Stimulated activated CD8-positive, alpha-beta memory T cell treated with anti-CD3 and anti-CD28 coated beads, Interleukin-7, amount 100 ng/mL, for 4 hours (primary cell): ENCODE data around the gene DCHS1.

Source experiments
- DNase-seq, 2 donors: peaks; one replicate each; pipeline ENCODE4 v3.0.0-alpha.2; 2020; ENCODE audit warnings: low read depth in 2 of 2

The DCHS1 gene

GRCh38 chr11:6587360-6587953 lies 68.2 kb downstream of the DCHS1 start:
- no peak for DNase-seq

GRCh38 chr11:6586434-6587359 lies 68.9 kb downstream of the DCHS1 start:
- no peak for DNase-seq

DNA sequence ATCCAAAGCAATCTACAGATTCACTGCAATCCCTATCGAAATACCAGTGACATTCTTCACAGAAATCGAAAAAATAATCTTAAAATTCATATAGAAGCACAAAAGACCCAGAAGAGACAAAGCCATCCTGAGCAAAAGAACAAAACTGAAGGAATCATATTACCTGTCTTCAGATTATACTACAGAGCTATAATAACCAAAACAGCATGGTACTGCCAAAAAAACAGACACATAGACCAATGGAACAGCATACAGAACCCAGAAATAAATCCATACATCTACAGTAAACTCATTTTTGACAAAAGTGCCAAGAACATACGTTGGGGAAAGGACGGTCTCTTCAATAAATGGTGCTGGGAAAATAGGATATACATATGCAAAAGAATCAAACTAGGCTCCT lies 71.1 kb downstream of the DCHS1 start:
- DNase-seq = no peak

DNA sequence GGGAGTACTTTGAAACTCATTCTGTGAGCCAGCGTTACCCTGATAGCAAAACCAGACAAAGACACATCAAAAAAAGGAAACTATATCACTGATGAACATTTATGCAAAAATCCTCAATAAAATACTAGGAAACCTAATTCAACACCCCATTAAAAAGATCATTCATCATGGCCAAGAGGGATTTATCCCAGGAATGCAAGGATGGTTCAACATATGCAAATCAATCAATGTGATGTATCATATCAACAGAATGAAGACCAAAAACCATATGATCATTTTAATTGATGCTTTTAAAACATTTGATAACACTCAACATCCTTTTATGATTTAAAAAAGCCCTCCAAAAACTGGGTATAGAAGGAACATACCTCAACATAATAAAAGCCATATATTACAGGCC lies 72.0 kb downstream of the DCHS1 start:
- DNase-seq = no peak

DNA sequence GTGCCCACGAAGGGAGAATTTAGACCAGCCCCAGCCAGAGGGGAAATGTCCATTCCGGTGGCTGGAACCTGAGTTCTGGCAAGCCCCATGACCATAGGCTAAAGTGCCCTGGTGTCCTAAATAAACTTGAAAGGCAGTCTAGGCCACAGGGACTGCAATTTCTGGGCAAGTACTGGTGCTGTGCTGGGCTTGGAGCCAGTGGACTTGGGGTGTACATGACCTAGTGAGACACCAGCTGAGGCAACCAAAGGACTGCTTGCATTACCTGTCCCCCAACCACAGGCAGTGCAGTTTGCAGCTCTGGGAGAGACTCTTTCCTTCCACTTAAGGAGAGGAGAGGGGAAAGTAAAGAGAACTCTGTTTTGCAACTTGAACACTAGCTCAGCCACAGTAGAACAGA lies 75.9 kb downstream of the DCHS1 start:
- no peak for DNase-seq

DNA sequence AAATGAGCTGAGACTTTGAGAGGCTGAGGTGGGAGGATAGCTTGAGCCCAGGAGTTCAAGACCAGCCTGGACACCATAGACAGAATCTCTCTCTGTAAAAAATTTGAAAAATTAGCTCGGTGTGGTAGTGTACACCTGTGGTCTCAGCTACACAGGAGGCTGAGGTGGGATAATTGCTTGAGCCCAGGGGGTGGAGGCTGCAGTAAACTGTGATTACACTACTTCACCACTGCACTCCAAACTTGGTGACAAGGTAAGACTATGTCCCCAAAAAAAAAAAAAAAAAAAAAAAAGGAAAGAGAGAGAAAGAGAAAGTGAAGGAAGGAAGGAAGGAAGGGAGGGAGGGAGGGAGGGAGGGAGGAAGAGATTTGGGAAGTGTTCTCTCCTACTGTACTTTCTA lies 77.5 kb downstream of the DCHS1 start:
- no peak for DNase-seq

- DNase-seq = no peak
These were observed 78.9 kb downstream of the DCHS1 start for GRCh38 chr11:6576471-6577373.

- DNase-seq = no peak
These were observed 80.5 kb downstream of the DCHS1 start for GRCh38 chr11:6574816-6575715.

GRCh38 chr11:6572215-6572614 lies 83.4 kb downstream of the DCHS1 start:
- no peak for DNase-seq

- no peak for DNase-seq
These were observed 84.1 kb downstream of the DCHS1 start for GRCh38 chr11:6571434-6572008.
